ENCODE data around the gene C16orf96.

DNA sequence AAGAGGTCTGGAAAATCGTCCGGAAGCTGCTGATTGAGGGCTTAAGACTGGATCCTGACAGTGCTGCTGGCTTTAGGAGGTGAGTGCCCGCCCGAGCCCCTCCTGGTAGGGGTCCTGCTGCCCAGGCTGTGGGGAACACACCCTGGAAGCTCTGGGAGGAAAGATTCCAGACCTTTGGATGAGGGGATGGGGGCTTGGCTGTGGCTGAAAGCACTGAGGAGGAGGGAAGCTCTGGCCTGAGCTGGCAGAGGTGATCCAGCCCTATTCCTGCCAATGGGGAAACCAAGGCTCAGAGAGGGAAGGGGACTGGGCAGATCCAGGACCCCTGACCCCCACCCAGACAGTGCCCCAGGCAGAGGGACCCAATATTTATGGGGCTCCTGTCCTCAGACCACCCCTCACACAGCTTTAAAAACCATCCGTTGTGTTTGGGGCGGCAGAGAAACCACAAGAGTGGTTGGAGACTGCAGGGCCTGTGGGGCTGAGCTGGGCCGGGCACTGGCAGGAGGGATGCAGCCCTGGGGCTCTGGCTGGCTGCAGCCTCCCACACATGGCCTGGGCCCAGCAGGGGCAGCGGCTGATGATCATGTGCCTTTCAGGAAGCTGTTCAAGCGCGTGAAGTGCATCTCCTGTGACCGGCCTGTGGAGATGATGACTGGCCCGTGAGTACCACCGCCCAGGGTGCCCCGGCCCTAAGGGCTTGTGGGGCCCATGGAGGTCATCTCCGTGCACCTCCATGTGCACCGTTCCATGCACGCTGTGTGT lies 35.7 kb downstream of the C16orf96 start:
- TF ChIP-seq EZH2 (IDR thresholded peaks at IDR 0.05) (no peak), EZH2phosphoT487 (IDR thresholded peaks at IDR 0.05) (no peak)
- TF ChIP-seq, protein P1, sequence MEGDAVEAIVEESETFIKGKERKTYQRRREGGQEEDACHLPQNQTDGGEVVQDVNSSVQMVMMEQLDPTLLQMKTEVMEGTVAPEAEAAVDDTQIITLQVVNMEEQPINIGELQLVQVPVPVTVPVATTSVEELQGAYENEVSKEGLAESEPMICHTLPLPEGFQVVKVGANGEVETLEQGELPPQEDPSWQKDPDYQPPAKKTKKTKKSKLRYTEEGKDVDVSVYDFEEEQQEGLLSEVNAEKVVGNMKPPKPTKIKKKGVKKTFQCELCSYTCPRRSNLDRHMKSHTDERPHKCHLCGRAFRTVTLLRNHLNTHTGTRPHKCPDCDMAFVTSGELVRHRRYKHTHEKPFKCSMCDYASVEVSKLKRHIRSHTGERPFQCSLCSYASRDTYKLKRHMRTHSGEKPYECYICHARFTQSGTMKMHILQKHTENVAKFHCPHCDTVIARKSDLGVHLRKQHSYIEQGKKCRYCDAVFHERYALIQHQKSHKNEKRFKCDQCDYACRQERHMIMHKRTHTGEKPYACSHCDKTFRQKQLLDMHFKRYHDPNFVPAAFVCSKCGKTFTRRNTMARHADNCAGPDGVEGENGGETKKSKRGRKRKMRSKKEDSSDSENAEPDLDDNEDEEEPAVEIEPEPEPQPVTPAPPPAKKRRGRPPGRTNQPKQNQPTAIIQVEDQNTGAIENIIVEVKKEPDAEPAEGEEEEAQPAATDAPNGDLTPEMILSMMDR (IDR thresholded peaks at IDR 0.05): no peak
